Caco-2 (cell line): Measurements from ENCODE around the gene FIGNL2. TPM values are rescaled to one million over a fixed set of nuclear protein-coding genes. Genes with fewer than 3 reads are reported as not detected.
A peak's percentile ranks its signal among the peaks of the same experiment; 100 is the strongest.

Experiments
- BruUV-seq: library from RNA; stranded (reverse); fragments of 400-500 nt; replicated peaks from 2 replicates; lab custom pipeline; 2021; lab: Mats Ljungman, UMichigan
- CTCF ChIA-PET: fragments of 300-600 bp; sonication (Branson Sonifier 250); formaldehyde crosslinking; loops from one replicate; lab custom pipeline; 2022; ENCODE audit warnings: antibody characterized with exemption; lab: Charles Lee
- POLR2A ChIA-PET: fragments of 300-600 bp; sonication (Branson Sonifier 250); formaldehyde crosslinking; loops from one replicate; lab custom pipeline; 2022; ENCODE audit warnings: antibody characterized with exemption; lab: Charles Lee
- DNase-seq, 2 experiments: peaks; one replicate each; pipeline versions ENCODE4 v3.0.0 to v3.0.0-alpha.2; 2020 to 2022
- H3K27me3 ChIP-seq: replicated peaks from 2 replicates; pipeline ENCODE4 v1.6.0; 2011; ENCODE audit warnings: low read length; ENCODE audit not compliant: control insufficient read depth, insufficient read depth
- H3K36me3 ChIP-seq: 2 replicates; pipeline ENCODE4 v1.5.1; 2011; ENCODE audit warnings: low read length; ENCODE audit not compliant: control insufficient read depth, insufficient read depth
- H3K4me1 ChIP-seq: fragments of 250-450 bp; sonication (Bioruptor Pico); 2 replicates; pipeline ENCODE4 v1.5.1; 2020; ENCODE audit warnings: mild to moderate bottlenecking
- H3K4me3 ChIP-seq: 2 replicates; pipeline ENCODE4 v1.5.1; 2011; ENCODE audit warnings: low read depth, mild to moderate bottlenecking, control low read depth, low read length
- H3K9me3 ChIP-seq: fragments of 250-450 bp; sonication (Bioruptor Pico); 2 replicates; pipeline ENCODE4 v1.5.1; 2020; ENCODE audit warnings: mild to moderate bottlenecking, moderate library complexity
- H3K27ac Mint-ChIP-seq: one replicate; pipeline ENCODE4 v1.8.0; 2022; ENCODE audit warnings: mixed read lengths; ENCODE audit not compliant: unreplicated experiment
- H3K27me3 Mint-ChIP-seq: one replicate; pipeline ENCODE4 v1.8.0; 2022; ENCODE audit warnings: mixed read lengths; ENCODE audit not compliant: insufficient read depth, unreplicated experiment
- H3K36me3 Mint-ChIP-seq: one replicate; pipeline ENCODE4 v1.8.0; 2022; ENCODE audit warnings: mild to moderate bottlenecking, mixed read lengths; ENCODE audit not compliant: insufficient read depth, unreplicated experiment
- H3K4me1 Mint-ChIP-seq: one replicate; pipeline ENCODE4 v1.8.0; 2022; ENCODE audit warnings: low read depth, mixed read lengths; ENCODE audit not compliant: unreplicated experiment
- H3K4me3 Mint-ChIP-seq: one replicate; pipeline ENCODE4 v1.8.0; 2022; ENCODE audit warnings: mild to moderate bottlenecking, moderate library complexity, mixed read lengths; ENCODE audit not compliant: unreplicated experiment
- H3K9me3 Mint-ChIP-seq: one replicate; pipeline ENCODE4 v1.8.0; 2022; ENCODE audit warnings: mixed read lengths; ENCODE audit not compliant: unreplicated experiment
- CTCF ChIP-seq, 2 experiments: fragments of 200-600 bp in 1 of 2; IDR thresholded peaks; 1 replicate in 1 of 2; 2 replicates in 1 of 2; pipeline versions ENCODE4 v1.5.1 to v1.8.0; 2011 to 2022; ENCODE audit warnings: antibody characterized with exemption in 1 of 2, control low read depth in 1 of 2, inconsistent platforms in 1 of 2, low read depth in 1 of 2, low read length in 1 of 2, mild to moderate bottlenecking in 1 of 2, moderate library complexity in 1 of 2; ENCODE audit not compliant: insufficient read depth in 1 of 2, severe bottlenecking in 1 of 2, unreplicated experiment in 1 of 2
- intact Hi-C: fragments of 100-400 bp; cut with micrococcal nuclease; formaldehyde crosslinking; loops from one replicate; pipeline ENCODE4 v1.10.0; 2022; ENCODE audit not compliant: unreplicated experiment
- total RNA-seq: library from RNA; stranded (reverse); gene quantifications from 2 replicates; pipeline ENCODE4 v1.2.3, GENCODE V29; 2022

Gene FIGNL2
- total RNA-seq, 1 experiment from 2014 or later = 3.6 TPM

GRCh38 chr12:51873251-51873994, 24.9 kb upstream of the FIGNL2 start:
- CTCF ChIA-PET = interaction anchor here (0.5 to 3.0 kb wide), 4 partner anchors 10 to 152 kb away, joined by 3 to 6 read pairs (median 5); no protein-coding TSS in a partner anchor
- Mint-ChIP-seq H3K27ac (no peak overlapping the region), H3K36me3 (no peaks in the 10 kb centered on the region), H3K4me1 (peaks cover 19% of the 10 kb centered on the region), H3K9me3 (no peaks in the 10 kb centered on the region), H3K27me3 (no peaks in the 10 kb centered on the region), H3K4me3 (no peak overlapping the region)
- peaks cover 13% of the 10 kb centered on the region; the same call in 1 of the 2 replicates for H3K4me1 ChIP-seq
- H3K27me3 ChIP-seq = no peaks in the 10 kb centered on the region
- POLR2A ChIA-PET = interaction anchor here (1.0 kb wide), 1 partner anchor 17 kb away, joined by 3 read pairs; no protein-coding TSS in a partner anchor
- no peaks in the 10 kb centered on the region for H3K36me3 ChIP-seq
- DNase-seq = no peak
- no peaks in the 10 kb centered on the region for H3K9me3 ChIP-seq
- no TSS peak for BruUV-seq
- intact Hi-C loops = no loop called here
- H3K4me3 ChIP-seq = no peak overlapping the region
- no peak for TF ChIP-seq CTCF (IDR thresholded peaks at IDR 0.05; ENCODE audit: insufficient read depth in 1 of 2, low read depth in 1 of 2, low read length in 1 of 2, severe bottlenecking in 1 of 2, unreplicated experiment in 1 of 2)

GRCh38 chr12:51872689-51872981, 24.1 kb upstream of the FIGNL2 start:
- intact Hi-C loops = no loop called here
- Mint-ChIP-seq H3K27ac (no peak overlapping the region), H3K9me3 (no peaks in the 10 kb centered on the region), H3K4me3 (no peak overlapping the region), H3K4me1 (peaks cover 23% of the 10 kb centered on the region), H3K36me3 (no peaks in the 10 kb centered on the region), H3K27me3 (no peaks in the 10 kb centered on the region)
- CTCF ChIA-PET = interaction anchor here (1.0 to 3.0 kb wide), 5 partner anchors 49 to 452 kb away, joined by 3 to 6 read pairs (median 3); no protein-coding TSS in a partner anchor
- Histone ChIP-seq H3K27me3 (no peaks in the 10 kb centered on the region), H3K9me3 (no peaks in the 10 kb centered on the region), H3K36me3 (no peaks in the 10 kb centered on the region), H3K4me3 (no peak overlapping the region), H3K4me1 (peaks cover 13% of the 10 kb centered on the region; the same call in 1 of the 2 replicates)
- TF ChIP-seq CTCF (IDR thresholded peaks at IDR 0.05; ENCODE audit: insufficient read depth in 1 of 2, low read depth in 1 of 2, low read length in 1 of 2, severe bottlenecking in 1 of 2, unreplicated experiment in 1 of 2) = no peak
- no peak for DNase-seq
- no TSS peak for BruUV-seq
- POLR2A ChIA-PET = no interaction called here

GRCh38 chr12:51871918-51872688, 23.6 kb upstream of the FIGNL2 start:
- Mint-ChIP-seq H3K36me3 (no peaks in the 10 kb centered on the region), H3K27me3 (no peaks in the 10 kb centered on the region), H3K4me3 (no peak overlapping the region), H3K9me3 (no peaks in the 10 kb centered on the region), H3K4me1 (peaks cover 29% of the 10 kb centered on the region), H3K27ac (no peak overlapping the region)
- peak in 1 of 2 experiments; percentile 34 for DNase-seq
- no peaks in the 10 kb centered on the region for H3K27me3 ChIP-seq
- intact Hi-C loops = no loop called here
- TF ChIP-seq CTCF (IDR thresholded peaks at IDR 0.05; ENCODE audit: insufficient read depth in 1 of 2, low read depth in 1 of 2, low read length in 1 of 2, severe bottlenecking in 1 of 2, unreplicated experiment in 1 of 2) = no peak
- H3K4me3 ChIP-seq = no peak overlapping the region
- ChIA-PET CTCF (interaction anchor here (0.6 to 3.0 kb wide), 7 partner anchors 17 to 451 kb away, joined by 3 to 6 read pairs (median 3); no protein-coding TSS in a partner anchor), POLR2A (interaction anchor here (0.6 kb wide), 1 partner anchor 40 kb away, joined by 5 read pairs; no protein-coding TSS in a partner anchor)
- no peaks in the 10 kb centered on the region for H3K9me3 ChIP-seq
- BruUV-seq = no TSS peak
- H3K4me1 ChIP-seq = peaks cover 13% of the 10 kb centered on the region; the same call in 1 of the 2 replicates
- no peaks in the 10 kb centered on the region for H3K36me3 ChIP-seq
